Measurements from ENCODE around the gene CBLN4. TPM values are rescaled to one million over a fixed set of nuclear protein-coding genes. Genes with fewer than 3 reads are reported as not detected.

Gene CBLN4
- total RNA-seq, result not detected

DNA sequence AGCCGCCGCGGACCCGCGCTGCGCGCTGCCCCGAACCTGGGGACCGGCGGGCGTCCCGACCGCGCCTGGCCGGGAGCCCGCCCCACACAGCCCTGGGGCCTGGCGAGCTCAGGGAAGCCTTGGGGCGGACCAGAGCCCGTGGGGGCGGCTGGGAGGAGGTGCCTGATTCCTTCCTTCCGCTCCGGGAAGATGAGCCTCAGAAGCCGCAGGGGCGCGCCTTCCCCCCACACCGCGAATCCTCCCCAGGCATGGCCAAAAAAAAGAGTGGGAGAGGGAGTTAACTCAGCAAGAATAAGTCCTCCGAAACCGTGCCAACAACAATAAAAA lies at the start of gene CBLN4:
CBLN4 (minus strand) TSS at position 131 of the 327 bp plus-strand sequence. CDS start 1,348 bp downstream, outside the sequence.
- Mint-ChIP-seq H3K9me3 (peaks cover 10 to 12% of the 10 kb centered on the region in 2 donors), H3K27ac (no peak within 1 kb of the TSS)
- no peak for ATAC-seq

DNA sequence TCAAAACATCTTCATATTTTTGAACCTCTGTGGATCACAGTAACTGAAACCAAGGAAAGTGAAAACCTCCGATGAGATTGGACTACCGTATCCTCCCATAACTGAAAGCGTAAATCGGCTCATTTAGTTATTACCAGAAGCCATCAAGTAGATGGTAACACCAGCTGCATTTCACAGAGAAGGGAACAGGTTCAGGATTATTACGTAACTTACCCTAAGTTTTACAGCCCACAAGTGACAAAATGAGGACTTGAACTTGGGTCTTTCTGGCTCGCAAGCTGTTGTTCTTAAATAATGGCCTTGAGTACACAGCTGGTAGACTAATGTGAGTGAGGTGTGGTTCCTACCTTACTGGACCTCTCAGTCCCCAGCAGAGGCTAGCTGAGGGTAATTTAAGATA lies 37.9 kb upstream of the CBLN4 start:
- no peak for DNase-seq (ENCODE audit: low spot score in 2 of 2)
- Mint-ChIP-seq H3K36me3 (peaks cover 0 to 6% of the 10 kb centered on the region in 2 donors), H3K9me3 (peaks cover 0 to 15% of the 10 kb centered on the region in 2 donors), H3K27ac (no peak overlapping the region)
- ATAC-seq, result no peak

More for the DNA sequence above, at the start of gene CBLN4:
- H3K36me3 Mint-ChIP-seq, result peaks cover 6 to 10% of the 10 kb centered on the region in 2 donors
- DNase-seq (ENCODE audit: low spot score in 2 of 2), result no peak

DNA sequence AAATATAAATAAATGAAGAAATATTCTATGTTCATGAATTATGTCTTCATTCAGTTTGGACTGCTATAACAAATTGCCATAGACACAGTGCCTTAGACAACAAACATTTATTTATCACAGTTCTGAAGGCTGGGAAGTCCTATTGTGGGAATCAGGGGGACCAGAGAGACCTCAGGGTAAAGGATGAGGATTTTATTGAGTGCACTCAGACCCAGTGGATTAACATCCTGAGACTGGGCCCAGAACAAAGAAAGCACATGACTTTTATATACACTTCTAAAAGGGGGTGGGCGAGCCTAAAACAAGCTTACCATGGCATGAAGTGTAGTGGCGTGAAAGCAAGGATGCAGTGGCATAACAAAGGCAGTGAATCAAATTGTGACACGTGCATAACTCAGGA lies 26.9 kb upstream of the CBLN4 start:
- peaks cover 24 to 25% of the 10 kb centered on the region in 2 donors for H3K9me3 Mint-ChIP-seq
- no peak overlapping the region for H3K27ac Mint-ChIP-seq
- DNase-seq (ENCODE audit: low spot score in 2 of 2), result no peak
- H3K36me3 Mint-ChIP-seq, result peaks cover 0 to 5% of the 10 kb centered on the region in 2 donors
- no peak for ATAC-seq

DNA sequence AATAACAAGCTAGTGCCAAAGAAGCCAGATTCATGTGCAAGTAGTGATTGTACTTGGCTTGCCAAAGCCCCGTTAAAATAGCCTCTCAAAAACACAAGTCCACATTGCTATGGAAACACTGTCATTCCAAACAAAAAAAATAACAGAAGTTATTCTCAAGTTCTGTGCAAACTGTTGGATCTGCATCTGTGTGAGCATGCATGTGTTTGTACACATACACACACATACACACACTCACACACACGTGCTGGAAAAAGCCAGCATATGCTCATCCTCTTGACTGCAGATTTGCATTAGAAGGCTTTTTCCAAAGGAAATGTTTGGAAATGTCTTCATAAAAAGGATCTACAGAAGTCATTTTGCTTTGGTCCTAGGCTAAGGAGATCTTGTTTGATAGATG lies 13.4 kb upstream of the CBLN4 start:
- peaks cover 0 to 5% of the 10 kb centered on the region in 2 donors for H3K36me3 Mint-ChIP-seq
- peaks cover 4 to 16% of the 10 kb centered on the region in 2 donors for H3K9me3 Mint-ChIP-seq
- no peak overlapping the region for H3K27ac Mint-ChIP-seq
- ATAC-seq (no peak), DNase-seq (ENCODE audit: low spot score in 2 of 2) (no peak)

DNA sequence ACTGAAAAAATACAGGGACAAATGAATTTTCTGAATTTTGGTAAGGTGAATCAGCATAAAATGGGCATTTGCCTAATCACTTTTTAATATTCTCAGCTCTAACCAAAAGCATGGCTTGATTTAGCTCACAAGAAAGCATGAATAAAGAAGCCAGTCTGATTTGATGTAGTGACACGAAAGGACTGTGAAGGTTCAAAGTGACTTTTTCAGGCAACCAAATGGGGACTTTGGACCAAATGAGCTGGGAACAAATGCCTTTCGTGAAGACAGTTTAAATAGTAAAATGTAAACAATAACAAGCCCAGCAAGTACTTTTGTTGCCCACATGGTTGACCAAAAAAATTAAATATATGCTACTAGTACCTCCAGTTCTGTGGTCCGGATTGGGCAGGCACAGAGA lies 12.9 kb upstream of the CBLN4 start:
- DNase-seq (ENCODE audit: low spot score in 2 of 2) (no peak), ATAC-seq (no peak)
- Mint-ChIP-seq H3K27ac (no peak overlapping the region), H3K36me3 (peaks cover 0 to 3% of the 10 kb centered on the region in 2 donors), H3K9me3 (peaks cover 4 to 13% of the 10 kb centered on the region in 2 donors)

DNA sequence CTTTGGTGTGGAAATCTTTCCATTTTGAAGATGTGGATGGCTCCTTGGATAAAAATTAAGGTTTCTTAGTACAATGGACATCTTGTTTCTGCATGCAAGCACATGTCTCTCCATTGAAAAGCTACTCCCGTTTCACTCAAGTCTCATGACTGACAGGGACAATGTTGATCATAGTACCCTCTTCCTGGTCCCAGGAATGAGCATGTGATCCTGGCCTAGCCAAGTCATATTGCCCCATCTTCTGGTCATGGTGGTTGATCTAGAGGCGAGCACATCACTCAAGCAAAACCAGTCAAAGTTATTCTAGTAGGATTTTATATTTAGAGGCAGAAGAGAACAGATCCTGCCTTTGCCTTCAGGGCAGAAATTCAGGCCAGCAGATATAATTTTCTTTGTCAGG lies 12.2 kb upstream of the CBLN4 start:
- no peak for DNase-seq (ENCODE audit: low spot score in 2 of 2)
- no peak for ATAC-seq
- no peak overlapping the region for H3K27ac Mint-ChIP-seq

DNA sequence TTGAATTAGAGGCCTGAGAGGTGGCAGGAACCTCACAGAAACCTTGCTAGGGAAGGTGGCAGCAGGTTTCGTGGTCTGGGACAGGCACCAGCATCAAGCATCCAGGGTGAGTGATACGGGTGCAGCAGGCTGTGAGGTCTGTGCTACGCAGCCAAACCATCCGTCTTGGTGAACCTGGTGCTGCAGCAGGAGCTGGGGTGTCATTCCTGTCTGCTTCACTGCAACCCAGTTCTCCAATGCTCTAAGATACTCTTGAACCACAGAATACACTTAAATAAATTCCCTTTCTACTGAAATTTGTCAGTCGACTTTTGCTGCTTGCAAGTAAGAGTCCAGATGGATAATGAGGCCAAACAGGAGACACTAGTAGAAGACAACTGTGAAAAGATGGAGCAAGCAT lies 9.7 kb upstream of the CBLN4 start:
- Mint-ChIP-seq H3K27ac (no peak overlapping the region), H3K36me3 (no peaks in the 10 kb centered on the region), H3K9me3 (peaks cover 8% of the 10 kb centered on the region in 2 donors)
- no peak for DNase-seq (ENCODE audit: low spot score in 2 of 2)
- no peak for ATAC-seq

More for the DNA sequence above, 12.2 kb upstream of the CBLN4 start:
- H3K9me3 Mint-ChIP-seq, result peaks cover 4 to 7% of the 10 kb centered on the region in 2 donors
- no peaks in the 10 kb centered on the region for H3K36me3 Mint-ChIP-seq

DNA sequence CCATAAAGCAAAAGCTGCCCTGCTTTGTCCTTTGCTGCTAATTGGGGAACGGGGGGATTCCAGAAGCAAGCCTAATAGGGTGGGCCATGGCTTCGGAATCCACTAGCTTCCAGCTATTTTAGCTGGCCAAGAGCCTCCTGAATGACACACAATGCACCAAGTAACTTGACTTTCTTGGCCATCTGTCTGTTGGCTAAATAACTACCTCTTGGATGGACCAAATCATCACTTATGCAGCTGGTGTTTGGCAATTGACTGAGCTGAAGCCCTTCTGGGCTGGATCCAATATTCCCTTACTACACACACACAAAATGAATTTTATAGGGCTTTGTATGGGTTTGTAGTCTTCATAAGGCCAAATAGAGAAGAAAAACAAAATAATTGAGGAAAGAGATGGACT lies 8.8 kb upstream of the CBLN4 start:
- H3K27ac Mint-ChIP-seq, result no peak overlapping the region
- no peaks in the 10 kb centered on the region for H3K36me3 Mint-ChIP-seq
- ATAC-seq (no peak), DNase-seq (ENCODE audit: low spot score in 2 of 2) (no peak)
- peaks cover 5 to 8% of the 10 kb centered on the region in 2 donors for H3K9me3 Mint-ChIP-seq

DNA sequence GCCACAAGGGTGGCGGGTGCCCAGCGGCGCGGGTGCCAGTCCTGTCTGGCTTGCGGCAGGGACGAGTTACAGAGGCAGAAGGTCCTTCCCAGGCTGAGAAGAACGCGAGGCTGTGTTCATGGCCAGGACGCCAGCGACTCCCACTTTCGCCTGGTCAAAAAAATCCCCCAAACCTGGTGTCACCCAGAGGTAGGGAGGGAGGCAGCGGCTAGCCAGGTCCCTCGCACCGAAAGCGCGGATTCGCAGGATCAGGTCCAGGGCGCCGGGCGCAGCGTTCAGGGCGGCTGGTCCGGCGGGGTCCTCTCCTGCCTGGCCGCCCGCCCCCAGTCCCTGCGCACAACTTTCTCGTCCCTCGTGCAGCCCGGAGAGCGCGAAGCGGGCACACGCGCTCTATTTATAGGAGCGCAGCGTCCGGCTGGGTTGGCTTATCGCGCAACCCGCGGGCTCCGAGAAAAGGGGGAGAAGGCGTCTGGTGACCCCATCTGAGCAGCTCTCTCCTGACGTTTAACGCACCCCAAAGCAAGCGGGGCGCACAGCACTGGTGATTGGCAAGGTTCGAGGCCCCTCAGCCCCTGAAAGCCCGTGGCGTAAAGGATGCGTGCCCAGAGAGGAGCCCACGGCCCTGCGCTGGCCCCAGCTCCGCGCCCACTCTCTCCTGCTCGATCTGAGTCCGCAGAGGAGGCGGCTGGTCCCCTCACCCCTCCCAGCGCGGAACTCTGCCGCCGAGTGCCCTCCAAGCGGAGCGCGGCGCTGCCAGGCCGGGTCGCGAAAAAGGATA lies 519 bp downstream of the CBLN4 start:
- H3K9me3 Mint-ChIP-seq, result peaks cover 6 to 10% of the 10 kb centered on the region in 2 donors
- peaks cover 6 to 10% of the 10 kb centered on the region in 2 donors for H3K36me3 Mint-ChIP-seq
- H3K27ac Mint-ChIP-seq, result no peak overlapping the region
- ATAC-seq (no peak), DNase-seq (ENCODE audit: low spot score in 2 of 2) (no peak)

DNA sequence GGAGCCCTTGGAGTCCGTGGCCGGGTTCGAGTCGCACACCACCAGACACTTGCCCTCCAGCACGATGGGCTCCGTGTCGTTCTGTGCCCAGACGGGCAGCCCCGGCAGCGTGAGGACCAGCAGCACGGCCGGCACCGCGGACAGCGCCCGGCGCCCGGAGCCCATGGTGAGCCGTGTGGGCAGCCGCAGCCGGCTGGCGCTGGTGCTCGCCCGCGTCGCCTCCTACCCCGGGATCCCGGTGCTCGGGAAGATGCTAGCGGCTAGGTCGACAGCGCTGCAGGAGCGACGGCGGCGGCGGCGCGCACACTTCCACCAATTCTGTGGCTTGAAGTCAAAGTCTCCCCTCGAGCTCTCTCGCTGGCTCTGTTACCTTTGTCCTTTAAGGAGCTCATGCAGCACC lies 1.3 kb downstream of the CBLN4 start:
- no peak for DNase-seq (ENCODE audit: low spot score in 2 of 2)
- Mint-ChIP-seq H3K27ac (no peak overlapping the region), H3K9me3 (peaks cover 6 to 10% of the 10 kb centered on the region in 2 donors), H3K36me3 (peaks cover 6 to 10% of the 10 kb centered on the region in 2 donors)
- ATAC-seq, result no peak

DNA sequence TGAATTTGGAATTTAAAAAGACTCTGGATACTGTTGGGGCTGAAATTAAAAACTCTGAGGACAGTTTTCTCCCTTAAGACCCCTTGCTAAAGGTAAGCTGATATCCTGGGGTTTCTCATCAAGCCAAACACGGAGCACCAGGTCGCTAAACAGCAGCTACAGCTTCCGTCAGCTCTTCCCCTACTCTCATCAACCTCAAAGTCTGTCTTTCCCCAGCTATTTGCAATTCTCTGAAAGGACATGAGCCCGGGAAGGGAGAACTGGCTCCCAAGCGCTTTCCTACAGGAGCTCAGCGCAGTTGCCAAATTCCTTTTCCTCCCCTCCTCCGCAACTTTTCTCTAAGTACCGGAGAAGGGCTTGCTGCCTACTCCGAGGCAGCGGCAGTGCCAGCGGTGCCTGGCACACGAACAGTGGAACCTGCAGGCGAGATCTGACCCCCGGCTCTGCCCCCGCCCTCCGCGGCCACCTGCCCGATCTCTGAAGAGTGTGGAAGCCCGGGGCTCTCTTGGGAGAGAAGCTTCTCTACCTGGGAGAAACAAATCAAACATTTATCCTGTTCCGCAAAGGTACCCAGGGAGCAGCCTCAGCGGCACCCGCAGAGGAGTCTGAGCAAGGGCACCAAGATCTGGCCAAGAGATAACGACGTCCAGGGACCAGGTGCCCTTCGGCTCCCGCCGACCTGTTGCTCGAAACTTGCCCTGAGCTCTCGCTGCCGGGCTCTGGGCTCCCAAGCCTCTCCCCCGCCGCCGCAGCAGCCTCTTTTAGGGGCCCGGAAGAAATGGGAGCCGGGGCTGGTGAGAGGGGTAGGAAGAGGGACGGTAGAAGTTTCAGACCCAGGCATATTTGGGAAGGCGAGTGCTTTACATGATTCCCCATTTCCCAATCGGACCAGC lies 2.2 kb downstream of the CBLN4 start:
- H3K27ac Mint-ChIP-seq, result no peak overlapping the region
- ATAC-seq (no peak), DNase-seq (ENCODE audit: low spot score in 2 of 2) (no peak)
- peaks cover 6 to 10% of the 10 kb centered on the region in 2 donors for H3K36me3 Mint-ChIP-seq
- peaks cover 3 to 6% of the 10 kb centered on the region in 2 donors for H3K9me3 Mint-ChIP-seq

DNA sequence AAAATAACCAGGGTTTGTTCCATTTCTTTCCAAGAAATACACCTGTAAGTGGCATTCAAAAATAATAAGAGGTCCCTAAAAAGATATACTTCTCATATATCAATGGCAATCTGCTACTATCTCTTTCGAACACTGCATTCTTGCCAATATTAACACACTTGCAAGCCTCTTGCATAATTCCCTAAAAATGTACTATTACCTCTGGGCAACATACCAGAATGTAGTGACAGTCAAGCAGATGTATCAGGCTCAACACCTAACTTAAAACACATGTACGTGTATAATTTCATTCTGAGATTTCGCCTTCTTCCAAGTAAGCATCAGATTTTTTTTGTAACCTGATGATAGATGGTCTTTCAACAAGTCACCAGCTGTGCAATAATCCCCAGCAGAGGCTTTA lies 3.4 kb downstream of the CBLN4 start:
- DNase-seq (ENCODE audit: low spot score in 2 of 2) (no peak), ATAC-seq (no peak)
- Mint-ChIP-seq H3K27ac (no peak overlapping the region), H3K36me3 (peaks cover 6 to 10% of the 10 kb centered on the region in 2 donors), H3K9me3 (peaks cover 6% of the 10 kb centered on the region in 2 donors)

DNA sequence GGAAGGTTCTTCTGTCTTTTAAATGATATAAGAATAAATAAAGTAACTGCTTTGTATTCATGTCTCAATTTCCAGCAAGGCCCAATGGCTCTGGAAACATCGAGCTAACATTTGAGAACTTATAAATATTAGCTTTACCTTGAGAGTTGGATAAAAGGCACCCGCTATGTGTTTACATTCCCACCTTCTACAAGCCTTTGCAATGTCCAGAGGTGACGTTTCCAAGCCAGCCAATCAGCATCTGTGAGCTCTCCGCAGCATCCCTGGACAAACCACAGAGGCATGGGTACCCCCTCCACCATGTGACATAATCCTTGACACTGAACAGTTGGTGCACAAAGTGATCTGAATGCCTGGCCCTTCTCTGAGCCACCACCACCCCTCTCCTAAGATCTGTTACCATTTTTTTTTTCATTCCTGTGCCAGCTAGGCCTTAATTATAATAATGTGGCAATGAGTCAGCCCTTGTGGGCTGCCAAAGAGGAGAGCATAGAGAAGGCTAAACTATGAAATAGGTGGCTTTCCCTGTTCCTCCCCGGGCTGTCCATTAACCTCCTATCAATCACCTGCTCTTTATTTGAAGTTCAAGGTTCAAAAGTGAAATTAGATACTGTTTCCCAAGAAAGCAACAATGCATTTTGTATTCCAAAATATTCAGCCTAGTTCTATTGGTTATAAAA lies 4.1 kb downstream of the CBLN4 start:
- no peak for ATAC-seq
- no peak for DNase-seq (ENCODE audit: low spot score in 2 of 2)
- H3K36me3 Mint-ChIP-seq, result peaks cover 6 to 10% of the 10 kb centered on the region in 2 donors
- no peak overlapping the region for H3K27ac Mint-ChIP-seq
- H3K9me3 Mint-ChIP-seq, result peaks cover 6 to 7% of the 10 kb centered on the region in 2 donors

DNA sequence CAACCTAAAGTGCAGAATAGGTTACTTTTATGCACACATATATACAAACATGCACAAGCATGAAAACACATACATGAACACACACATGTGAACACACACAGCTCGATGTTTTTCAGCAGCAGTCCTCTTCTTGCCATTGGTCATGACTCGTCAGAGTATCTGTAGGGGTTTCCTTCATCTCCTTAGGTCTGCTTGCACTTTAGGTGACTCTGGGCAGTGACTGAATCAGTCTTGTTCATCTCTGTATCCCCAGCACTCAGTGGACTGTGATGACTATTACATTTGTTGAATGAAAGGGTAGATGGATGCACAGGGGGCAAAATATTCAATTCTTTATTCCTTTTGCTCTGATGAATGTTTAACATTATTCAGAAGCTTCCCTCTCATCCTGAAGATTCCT lies 26.8 kb downstream of the CBLN4 start:
- H3K9me3 Mint-ChIP-seq, result peaks cover 0 to 6% of the 10 kb centered on the region in 2 donors

DNA sequence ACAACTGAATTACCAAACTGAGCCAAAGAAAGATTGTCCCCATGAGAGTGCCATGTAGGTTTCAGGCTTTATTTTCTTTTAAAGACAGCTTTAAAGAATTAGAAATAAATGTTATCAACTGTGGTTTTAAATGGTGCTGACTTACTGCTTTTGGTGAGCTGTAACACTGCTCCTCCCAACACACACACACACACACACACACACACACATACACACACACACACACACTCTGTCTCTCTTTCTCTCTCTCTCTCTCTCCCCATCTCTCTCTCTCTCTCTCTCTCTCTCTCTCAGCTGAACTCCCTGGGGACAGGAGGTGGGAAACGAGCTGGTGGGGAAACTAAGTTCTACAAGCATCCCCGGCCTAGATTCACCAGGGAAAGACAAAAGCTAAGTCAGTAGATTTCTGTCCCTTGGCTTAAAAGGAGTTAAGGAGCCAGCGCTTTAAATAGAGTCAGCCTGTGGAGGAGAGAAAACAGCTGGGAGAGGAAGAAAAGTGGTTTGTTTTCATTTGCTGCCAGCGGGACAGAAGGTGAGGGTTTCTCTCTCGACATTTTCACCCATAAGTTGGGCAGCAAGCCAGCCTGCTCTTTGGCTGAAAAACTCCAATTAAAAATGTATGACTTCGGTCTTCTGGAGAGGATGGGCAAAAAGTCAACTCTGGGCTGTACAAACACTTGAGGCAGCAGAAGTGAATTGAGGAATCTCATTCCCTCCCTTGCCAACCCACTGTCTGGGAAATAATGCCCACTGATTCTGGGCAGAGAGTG lies 27.4 kb downstream of the CBLN4 start:
- Mint-ChIP-seq H3K36me3 (no peaks in the 10 kb centered on the region), H3K27ac (no peak overlapping the region), H3K9me3 (peaks cover 0 to 6% of the 10 kb centered on the region in 2 donors)
- ATAC-seq (no peak), DNase-seq (ENCODE audit: low spot score in 2 of 2) (no peak)

More for the DNA sequence above, 26.8 kb downstream of the CBLN4 start:
- ATAC-seq (no peak), DNase-seq (ENCODE audit: low spot score in 2 of 2) (no peak)
- Mint-ChIP-seq H3K36me3 (no peaks in the 10 kb centered on the region), H3K27ac (no peak overlapping the region)

DNA sequence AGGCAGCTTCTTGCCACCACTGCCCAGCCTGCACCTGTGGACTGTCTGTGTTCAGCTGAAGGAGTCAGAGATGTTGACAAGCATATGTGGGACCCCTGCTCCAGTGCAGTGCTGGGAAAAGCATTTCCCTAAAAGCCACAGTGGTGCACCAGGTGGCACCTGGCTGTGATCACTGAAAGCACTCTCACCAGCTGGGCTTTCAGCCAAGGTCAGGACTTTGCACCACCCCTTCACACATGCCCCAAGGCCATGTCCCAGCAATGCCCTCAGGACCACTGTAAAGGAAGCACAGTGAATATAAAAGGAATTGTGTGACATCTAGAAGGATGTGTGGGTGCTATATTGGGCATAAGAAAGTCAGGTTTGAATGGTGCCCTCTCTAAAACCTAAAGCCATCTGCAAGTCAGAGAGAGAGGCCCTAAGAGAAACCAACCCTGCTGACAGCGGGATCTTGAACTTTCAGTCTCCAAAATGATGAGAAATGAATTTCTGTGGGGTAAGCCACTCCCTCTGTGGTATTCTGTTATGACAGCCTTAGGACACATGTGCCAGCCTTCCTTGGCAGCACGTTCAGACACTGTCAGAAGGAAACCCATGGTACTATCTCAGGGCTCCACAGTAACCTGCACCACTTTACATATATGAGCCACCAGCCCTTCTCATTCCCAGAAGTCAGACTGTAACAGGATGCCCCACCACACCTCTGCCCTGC lies 30.7 kb downstream of the CBLN4 start:
- Mint-ChIP-seq H3K27ac (no peak overlapping the region), H3K9me3 (peaks cover 0 to 5% of the 10 kb centered on the region in 2 donors), H3K36me3 (no peaks in the 10 kb centered on the region)
- no peak for ATAC-seq
- DNase-seq (ENCODE audit: low spot score in 2 of 2), result no peak

Measured in activated naive CD4-positive, alpha-beta T cell treated with anti-CD3 and anti-CD28 coated beads, Interleukin-2, amount 50 U/mL, for 72 hours (primary cell).